HUDEP-2 (cell line): ENCODE measurements around the gene CAPS.

Source experiments
- DNase-seq, 76 experiments: peaks; one replicate each; lab custom pipeline; 2025; ENCODE audit not compliant: unreplicated experiment in 76 of 76; lab: John Stamatoyannopoulos, UW

The CAPS gene

DNA sequence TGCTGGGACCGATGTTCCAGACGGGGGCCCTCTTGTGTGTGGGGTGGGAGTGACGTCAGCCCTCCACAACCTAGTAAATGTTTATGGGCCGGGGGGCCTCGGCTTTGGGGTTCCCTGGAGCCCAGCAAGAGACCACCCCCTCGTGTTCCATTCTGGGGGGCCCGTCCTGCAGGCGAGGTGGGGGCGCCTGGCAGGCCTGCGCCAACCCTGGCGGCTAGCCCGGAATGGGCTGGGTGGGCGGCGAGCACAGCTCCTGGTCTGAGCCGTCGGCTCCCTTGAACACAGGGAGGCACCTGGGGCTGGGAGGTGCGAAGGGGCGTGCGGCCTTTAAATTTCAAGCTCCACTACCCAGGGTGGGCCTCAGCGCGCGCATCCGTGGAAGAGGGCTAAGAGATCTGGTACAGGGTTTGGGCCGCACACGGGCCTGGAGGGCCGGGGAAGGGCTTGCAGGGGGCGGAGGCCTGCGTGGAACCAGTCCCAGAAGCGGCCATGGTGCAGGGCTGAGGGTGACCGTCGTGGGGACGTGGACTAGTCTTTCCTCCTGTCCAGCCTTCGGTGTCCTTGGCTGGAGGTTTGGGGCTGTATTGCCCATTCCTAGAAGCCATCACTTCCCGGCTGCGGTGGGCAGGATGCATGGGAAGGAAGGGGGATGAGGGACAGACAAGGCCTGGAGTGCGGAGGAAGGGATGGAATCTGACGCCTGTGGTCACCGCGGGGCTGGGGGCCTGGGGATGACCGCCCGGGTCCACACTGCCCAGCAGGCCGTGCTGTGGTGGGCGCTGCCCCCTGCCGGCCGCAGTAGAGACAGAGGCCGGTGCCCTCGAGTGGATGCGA lies 21.9 kb upstream of the CAPS start:
- peak in 6 of 76 experiments; percentile 11 to 24 (median 17) for DNase-seq

DNA sequence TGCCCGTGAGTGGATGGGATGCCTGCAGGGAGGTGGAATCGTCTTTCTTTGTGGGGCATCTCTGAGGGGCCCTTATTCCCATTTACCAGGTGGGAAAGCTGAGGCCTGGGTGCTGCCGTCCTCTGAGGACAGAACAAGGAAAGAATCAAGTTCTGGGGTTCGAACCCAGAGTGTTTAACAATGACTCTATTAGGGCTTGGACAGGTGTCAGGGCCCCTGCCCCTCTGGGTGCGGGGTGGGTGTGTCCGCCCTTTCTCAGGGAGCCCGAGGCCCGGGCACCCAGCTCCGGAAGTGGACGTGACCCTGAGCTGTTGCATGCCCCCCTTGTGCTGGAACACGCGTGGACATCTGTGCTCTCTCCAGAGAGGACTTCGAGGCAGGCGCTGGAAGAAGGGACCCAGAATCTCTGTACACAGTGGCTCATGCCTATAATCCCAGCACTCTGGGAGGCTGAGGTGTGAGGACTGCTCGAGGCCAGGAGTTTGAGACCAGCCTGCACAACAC lies 21.2 kb upstream of the CAPS start:
- DNase-seq = peak in 1 of 76 experiments; percentile 14

DNA sequence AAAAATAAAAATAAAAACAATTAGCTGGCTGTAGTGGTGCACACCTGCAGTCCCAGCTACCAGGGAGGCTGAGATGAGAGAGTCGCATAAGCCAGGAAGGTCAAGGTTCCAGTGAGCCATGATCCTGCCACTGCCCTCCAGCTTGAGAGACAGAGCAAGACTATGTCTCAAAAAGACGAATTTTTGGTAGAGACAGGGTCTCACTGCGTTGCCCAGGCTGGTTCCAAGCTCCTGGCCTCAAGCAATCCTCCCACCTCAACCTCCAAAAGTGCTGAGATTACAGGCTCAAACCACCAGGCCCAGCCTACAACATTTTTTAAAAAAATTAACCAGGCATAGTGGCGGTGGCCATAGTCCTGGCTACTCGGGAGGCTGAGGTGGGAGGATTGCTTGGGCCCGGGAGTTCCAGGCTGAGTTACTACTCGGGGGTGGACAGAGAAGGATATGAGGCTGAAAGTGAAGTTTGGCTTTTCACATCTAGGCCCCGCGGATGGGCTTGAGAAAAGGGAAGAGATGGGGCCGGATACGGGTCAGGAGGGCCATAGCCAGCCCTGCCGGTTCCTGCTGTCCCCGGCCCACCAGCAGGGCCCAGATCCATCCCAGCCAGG lies 20.7 kb upstream of the CAPS start:
- DNase-seq = no peak

DNA sequence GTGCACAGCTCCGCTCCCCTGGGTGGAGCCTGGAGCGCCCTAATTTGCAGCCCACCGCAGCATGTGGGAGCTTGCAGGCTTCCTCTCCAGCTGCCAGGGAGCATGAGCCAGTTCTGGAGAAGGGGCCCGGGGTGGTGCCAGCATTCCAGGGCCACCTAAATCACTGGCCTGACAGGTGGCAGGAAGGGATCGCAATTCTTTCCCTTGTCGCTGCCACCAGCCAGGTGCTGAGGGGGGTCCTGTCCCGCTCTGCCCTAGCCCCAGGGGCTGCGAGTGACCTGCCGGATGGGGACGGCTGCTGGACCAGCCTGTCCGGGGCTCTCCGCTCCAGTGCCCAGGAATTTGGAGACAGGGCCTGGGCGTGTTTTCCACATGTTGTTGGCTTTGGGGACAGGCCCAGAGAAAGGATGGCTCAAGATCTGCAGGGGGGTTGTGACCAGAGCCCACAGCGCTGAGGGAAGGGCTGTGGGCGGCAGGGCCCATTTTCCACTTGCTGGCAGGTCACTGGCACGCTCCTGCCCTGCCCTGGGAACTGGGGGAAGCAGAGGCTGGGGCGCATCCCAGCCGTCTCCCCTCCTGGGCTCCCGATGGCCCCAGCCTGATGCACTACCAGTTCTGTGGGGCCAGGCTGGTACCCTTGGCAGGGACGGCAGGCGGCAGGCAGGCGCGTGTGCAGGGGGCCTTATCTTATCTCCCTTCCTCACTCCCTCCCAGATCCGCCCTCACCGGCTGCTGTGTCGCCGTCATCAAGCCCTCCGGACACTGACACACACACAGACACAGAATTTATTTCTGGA lies 19.9 kb upstream of the CAPS start:
- DNase-seq = peak in 75 of 76 experiments; percentile 47 to 95 (median 89)

DNA sequence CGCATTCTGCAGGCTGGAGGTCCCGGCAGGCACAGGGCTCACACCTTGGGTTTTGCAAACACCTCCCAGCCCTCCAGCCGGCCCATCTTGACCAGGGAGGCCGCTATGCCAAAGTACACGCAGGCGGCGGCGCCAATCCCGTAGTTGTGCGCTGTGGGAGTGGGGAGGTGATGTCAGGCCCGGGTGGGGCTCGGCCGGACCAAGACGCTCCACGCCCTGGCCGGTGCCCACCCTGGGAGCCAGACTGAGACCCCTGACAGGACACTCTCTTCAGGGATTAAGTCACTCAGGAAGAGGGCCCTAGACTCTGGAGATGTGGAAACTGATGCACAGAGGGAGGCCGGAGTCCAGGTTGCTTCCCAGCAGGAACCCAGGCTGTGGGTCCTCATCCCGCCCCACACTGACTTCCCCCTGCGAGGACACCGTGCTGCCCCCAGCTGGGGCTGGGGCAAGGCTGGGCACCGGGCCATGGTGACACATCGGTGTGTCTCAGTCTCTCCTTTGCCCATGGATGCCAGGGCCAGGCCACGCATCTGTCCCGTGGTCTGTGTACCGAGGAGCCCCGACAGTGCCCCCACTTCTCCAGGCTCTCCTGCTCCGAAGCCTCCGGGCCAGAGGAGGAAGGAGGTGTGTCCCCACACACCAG lies 19.2 kb upstream of the CAPS start:
- DNase-seq = peak in 3 of 76 experiments; percentile 16 to 25 (median 17)

DNA sequence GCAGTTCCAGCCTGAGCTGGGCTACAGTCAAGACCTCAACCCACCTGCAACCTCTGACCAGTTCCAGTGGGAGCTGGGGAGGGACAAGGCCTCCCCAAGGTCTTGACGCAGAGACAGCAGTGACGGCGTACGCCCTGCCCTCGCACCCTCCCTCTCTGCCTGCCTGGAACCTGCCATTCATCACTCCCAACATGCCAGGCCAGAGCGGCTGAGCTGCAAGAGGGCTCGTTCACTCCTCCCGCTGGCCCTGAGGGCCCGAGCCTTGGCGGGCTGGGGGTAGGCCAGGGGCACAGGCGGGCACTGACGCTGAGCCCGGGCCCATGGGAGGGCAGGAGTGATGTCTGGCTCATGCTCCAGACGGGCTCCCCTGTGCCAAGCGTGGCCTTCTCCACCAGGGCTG lies 18.6 kb upstream of the CAPS start:
- no peak for DNase-seq

DNA sequence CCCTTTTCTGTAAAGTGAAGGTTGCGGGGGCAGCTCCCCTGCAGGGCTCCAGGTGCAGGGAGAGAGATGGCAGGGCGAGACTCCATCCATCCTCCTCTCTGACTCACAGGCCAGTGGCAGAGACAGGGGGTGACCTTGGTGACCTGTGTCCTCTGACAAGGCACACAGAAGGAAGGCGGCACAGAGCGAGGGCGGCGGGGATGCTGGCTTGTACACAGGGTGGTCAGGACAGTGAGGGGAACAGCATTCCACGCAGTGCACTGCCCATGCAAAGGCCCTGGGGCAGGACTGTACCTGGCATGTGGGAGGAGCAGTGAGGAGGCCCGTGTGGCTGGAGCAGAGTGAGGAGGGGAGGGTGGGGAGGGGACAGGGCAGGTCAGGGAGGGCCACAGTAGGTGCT lies 18.2 kb upstream of the CAPS start:
- no peak for DNase-seq

DNA sequence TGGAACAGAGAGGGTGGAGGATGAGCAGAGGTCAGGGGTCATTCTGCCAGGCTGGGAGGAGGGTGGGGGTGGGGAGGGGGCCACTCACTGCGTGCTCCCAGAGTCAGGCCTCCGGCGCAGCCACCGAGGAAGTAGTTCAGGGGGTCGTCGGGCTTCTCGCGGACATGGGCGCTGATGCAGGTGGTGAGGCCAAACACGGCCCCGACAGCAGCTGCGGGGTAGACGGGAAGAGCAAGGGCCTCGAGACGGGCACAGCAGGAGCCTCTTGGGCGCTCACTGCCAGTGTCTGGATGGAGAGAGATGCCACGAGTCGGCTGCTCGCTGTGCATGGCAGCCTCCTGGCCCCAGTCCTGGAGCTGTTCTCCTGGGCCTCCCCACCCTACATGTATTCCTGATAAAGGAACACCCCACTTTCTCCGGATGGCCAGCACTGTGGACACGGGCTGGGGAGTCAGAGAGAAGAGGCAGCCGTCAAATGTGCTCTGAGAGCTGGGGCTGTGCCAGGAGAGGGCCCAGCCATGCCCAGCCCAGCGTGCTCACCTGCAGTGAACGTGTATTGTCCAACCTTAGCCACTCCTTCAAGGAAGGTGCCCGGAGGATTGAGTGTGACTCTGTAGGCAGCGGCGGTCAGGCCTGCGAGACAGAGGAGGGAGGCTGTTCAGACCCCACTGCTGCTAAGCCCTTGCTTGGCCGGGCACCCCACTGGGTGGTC lies 17.5 kb upstream of the CAPS start:
- no peak for DNase-seq

DNA sequence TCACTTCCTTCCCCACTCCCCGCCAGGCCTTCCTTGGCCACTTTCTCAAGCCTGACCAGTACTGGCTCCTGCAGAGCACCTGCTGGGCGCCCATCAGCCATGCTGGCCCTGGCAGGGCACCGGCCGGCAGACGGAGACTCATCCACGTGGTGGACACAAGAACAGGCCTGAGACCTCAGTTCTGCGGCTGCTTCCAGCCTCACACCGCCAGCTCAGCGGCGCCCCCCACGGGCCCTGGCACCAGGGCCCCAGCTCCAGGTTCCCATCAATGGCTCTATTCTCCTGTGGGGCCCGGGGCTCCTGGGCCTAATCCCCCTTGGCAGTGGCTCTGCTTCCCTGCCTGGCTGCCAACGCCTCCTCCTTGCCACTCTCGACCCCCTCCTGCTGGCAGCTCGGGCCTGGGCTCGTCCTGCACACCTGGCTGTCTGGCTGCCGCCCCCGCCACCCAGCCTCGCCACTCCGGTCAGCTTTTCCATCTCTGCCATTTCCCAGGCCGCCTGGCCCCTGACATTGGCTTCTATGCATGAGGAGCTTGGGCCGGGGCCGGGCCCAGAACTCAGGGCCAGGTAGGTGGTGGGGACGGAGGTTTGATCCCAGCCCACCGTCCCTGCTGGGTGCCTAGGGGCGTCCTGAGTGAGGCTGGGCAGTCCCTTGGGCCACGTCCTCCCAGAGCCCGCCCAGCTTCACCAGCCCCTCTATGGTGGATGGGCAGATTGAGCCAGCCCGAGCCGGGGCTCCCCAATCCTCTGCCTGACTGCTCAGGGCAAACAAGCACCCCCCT lies 16.7 kb upstream of the CAPS start:
- DNase-seq = no peak

DNA sequence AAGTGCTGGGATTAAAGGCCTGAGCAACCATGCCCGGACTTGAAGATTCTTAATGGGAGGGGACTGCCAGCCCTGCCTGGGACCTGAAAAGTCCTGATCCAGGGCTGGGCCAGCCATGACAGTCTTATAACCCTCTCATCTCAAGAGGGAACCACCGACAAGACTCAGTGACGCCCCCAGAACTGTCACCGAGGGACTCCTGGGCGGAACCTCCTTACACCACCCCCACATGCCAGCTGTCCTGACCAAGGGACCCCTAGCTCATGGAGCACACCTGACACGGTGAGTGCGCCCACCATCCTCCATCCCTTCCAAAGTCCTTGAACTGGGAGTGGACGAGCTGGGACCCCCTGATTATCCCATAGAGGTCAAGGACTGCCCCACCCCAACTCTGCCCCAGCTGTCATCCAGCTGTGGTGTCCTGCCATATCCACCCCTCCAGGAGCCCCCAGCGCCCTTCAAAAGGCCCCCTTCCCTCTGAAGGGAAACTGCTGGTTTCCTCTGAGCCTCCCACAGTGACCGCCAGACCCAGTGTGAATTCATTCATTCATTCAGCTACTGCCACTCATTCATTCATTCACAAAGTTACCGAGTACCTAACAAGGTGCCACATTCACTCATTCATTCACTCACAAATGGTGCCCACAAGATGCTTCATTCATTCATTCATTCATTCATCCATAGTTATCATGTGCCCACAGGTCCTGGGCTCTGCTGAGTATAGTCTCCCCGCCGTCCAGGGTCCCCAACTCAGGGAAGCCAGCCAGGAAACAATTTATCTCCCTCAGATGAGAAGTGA lies 14.1 kb upstream of the CAPS start:
- DNase-seq = no peak

DNA sequence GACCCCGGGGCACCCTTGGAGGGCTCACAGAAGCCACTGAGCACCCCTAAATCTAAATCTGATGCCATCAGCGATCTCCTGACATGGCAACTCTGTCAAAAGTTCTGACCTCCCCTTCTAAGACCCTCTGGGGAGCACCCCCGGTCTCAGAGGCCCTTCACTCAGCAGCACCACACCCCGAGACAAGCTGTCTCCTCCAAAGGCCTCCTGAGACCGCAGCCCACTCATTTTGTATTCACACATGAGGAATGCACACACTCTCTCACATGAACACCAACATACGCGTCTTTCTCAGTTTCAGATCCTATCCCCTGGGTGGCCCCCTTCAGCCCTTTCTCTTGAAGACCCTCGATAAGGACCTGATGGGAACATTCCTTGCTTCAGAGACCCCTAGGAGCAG lies 13.1 kb upstream of the CAPS start:
- DNase-seq = no peak

DNA sequence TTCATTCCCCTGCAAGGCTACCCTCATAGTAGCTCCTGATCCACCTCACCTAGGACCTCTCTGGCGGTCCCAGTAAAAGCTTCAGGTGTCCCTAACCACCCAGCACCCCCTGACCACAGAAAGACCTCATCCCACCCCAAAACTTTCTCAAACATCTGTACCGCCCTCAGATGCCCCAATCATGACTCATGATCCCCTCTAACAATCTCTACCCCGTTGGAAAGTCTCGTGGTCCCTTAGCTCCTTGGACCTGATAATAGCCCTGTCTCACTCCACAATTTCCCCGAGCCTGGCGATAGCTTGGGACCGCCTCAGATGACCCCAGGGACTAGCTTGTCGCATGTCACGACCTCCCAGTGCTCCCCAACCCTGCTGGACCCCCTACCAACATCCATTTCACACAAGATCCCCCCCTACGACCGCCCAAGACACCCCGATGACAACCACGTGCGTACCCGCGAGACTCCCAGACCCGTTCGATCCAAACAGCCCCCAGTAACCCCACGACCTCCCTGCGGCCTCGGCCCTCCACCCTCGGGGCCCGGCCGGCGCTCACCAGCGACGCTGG lies 10.9 kb upstream of the CAPS start:
- peak in 13 of 76 experiments; percentile 10 to 46 (median 27) for DNase-seq

DNA sequence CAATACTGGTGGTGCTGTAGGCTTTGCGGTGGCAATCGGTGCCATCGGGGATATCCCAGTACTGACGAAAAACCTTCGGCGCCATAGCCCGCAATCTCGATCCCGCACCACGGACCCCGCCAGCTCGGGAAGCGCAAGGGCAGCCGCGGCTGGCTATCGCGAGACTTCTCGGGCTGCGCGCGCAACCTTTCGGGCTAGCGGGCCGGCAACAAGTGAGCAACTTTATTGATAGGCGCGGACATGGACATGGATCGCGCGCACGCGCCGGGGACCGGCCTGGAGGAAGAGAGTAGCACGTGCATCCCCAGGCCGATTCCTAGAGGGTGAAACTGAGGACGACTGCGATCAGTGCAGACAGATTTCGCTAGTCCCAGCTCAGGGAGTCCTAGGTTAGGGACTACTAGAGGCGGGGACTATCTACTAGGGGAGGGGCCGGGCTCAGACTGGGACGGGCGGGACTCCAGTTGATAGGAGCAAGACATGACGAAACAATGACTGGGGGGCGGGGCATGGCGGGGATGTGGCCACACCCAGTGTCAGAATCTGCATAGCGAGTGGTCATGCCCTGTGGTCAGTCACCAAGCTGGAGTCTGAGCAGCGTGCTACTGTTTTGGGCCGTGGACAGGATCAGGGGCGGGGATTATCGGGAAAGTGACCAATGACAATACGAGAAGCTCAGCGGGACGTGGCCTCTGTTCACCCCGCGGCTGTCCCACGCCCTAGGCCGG lies 10.3 kb upstream of the CAPS start, which contains the start of gene NDUFA11:
Gene NDUFA11, minus strand, starts transcription at position 167 of the 728 bp plus-strand sequence. Its CDS starts 82 bp downstream, at position 85.
- peak; percentile 81 to 100 (median 100) for DNase-seq

DNA sequence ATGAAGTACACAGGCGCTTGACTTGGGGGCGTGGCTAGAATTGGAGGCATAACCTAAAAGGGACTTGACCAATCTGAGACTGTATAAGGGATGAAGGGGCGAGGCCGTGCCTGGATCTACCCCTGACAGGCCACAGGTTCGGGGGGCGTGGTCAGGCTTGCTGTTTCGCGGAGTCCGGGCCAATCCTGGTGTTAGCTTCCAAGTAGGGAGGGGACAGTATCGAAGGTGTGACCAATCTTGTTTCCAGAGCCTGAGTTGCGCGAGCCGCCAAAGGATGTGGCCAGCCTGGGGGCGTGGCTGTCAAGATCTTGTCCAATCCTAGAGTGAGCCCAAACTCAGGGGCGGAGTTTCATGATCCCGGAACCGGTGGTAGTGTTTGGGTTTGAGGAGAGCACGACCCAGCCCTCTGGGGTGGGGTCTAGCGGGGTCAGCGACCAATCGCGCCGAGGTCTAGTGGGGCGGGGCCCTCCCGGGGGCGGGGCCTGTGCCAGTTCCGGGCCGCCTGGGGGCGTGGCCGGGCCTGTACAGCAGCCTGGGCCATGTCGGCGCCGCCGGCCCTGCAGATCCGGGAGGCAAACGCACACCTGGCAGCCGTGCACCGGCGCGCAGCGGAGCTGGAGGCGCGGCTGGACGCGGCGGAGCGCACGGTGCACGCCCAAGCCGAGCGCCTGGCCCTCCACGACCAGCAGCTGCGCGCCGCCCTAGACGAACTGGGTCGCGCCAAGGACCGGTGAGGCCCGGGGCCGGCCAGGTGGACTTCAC lies 9.5 kb upstream of the CAPS start, which contains the start of gene VMAC:
Gene VMAC, plus strand, starts transcription at position 521 of the 762 bp plus-strand sequence. Its CDS starts 19 bp downstream, at position 540.
- peak in 75 of 76 experiments; percentile 100 for DNase-seq

DNA sequence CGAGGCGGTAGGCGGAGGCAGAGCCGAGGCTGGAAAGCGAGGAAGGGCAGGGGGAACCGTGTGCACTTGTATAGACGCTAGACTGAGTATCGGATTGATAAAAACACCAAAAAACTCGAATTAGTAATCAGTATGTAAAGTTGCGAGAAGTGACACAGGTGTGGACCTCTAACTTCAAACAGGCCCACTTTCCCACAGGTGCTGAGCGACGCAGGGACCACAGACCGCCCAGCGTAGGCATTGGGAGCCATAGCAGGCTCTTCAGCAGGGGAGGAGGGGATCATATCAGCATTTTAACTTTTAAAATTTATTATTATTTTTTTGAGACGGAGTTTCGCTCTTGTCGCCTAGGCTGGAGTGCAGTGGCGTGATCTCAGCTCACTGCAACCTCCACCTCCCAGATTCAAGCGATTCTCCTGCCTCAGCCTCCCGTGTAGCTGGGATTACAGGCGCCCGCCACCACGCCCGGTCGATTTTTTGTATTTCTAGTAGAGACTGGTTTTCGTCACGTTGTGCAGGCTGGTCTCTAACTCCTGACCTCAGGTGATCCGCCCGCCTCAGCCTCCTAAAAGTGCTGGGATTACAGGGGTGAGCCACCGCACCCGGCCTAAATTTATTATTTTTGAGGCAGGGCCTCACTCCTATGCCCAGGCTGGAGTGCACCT lies 8.8 kb upstream of the CAPS start:
- DNase-seq = no peak

DNA sequence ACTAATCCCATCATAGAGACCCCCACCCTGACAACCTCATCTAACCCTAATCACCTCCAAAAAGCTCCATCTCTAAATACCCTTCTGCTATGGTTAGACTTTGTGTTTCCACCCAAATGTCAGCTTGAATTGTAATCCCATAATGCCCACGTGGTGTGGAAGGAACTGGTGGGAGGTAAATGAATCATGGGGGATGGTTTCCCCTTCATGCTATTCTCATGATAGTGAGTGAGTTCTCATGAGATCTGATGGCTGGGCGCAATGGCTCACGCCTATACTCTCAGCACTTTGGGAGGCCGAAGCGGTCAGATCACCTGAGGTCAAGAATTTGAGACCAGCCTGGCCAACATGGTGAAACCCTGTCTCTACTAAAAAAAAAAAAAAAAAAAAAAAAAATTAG lies 6.8 kb upstream of the CAPS start:
- DNase-seq = no peak
